ENCODE measurements around the gene TMEM39B.
"Not testable (repeated sequence)": the region's sequence is repeated elsewhere in the genome, so short reads cannot be mapped to it uniquely, and the experiment has no call there.

The TMEM39B gene

GRCh38 chr1:32111789-32112188 is 39.0 kb downstream of the TMEM39B start:
- DNase-seq (ENCODE audit: low read depth in 2 of 2): no peak

- no peak for DNase-seq (ENCODE audit: low read depth in 2 of 2)
These were observed 40.2 kb downstream of the TMEM39B start for GRCh38 chr1:32112806-32113375.

- DNase-seq (ENCODE audit: low read depth in 2 of 2): not testable (repeated sequence)
These were observed 40.7 kb downstream of the TMEM39B start for GRCh38 chr1:32113436-32113835.

GRCh38 chr1:32114420-32114819 is 41.7 kb downstream of the TMEM39B start:
- no peak for DNase-seq (ENCODE audit: low read depth in 2 of 2)

GRCh38 chr1:32115496-32115895 is 42.8 kb downstream of the TMEM39B start:
- DNase-seq (ENCODE audit: low read depth in 2 of 2): no peak

- no peak for DNase-seq (ENCODE audit: low read depth in 2 of 2)
These were observed 43.8 kb downstream of the TMEM39B start for GRCh38 chr1:32116531-32116930.

GRCh38 chr1:32122151-32122550 is 49.4 kb downstream of the TMEM39B start:
- DNase-seq (ENCODE audit: low read depth in 2 of 2): no peak

GRCh38 chr1:32123361-32123760 is 50.6 kb downstream of the TMEM39B start:
- not testable (repeated sequence) for DNase-seq (ENCODE audit: low read depth in 2 of 2)

- no peak for DNase-seq (ENCODE audit: low read depth in 2 of 2)
These were observed 52.6 kb downstream of the TMEM39B start for GRCh38 chr1:32125313-32125712.

GRCh38 chr1:32126770-32127169 is 54.0 kb downstream of the TMEM39B start:
- no peak for DNase-seq (ENCODE audit: low read depth in 2 of 2)

- no peak for DNase-seq (ENCODE audit: low read depth in 2 of 2)
These were observed 54.9 kb downstream of the TMEM39B start for GRCh38 chr1:32127409-32128198.

GRCh38 chr1:32128479-32128878 is 55.7 kb downstream of the TMEM39B start:
- no peak for DNase-seq (ENCODE audit: low read depth in 2 of 2)

GRCh38 chr1:32128964-32129363 is 56.2 kb downstream of the TMEM39B start:
- DNase-seq (ENCODE audit: low read depth in 2 of 2): no peak

- DNase-seq (ENCODE audit: low read depth in 2 of 2): not testable (repeated sequence)
These were observed 61.2 kb downstream of the TMEM39B start for GRCh38 chr1:32133950-32134280.

- DNase-seq (ENCODE audit: low read depth in 2 of 2): no peak
These were observed 64.4 kb downstream of the TMEM39B start for GRCh38 chr1:32137111-32137510.

- no peak for DNase-seq (ENCODE audit: low read depth in 2 of 2)
These were observed 66.2 kb downstream of the TMEM39B start for GRCh38 chr1:32138965-32139364.

- no peak for DNase-seq (ENCODE audit: low read depth in 2 of 2)
These were observed 69.9 kb downstream of the TMEM39B start for GRCh38 chr1:32142446-32143301.

- DNase-seq (ENCODE audit: low read depth in 2 of 2): not testable (repeated sequence)
These were observed 70.6 kb downstream of the TMEM39B start for GRCh38 chr1:32143302-32143695.

GRCh38 chr1:32144033-32144432 is 71.3 kb downstream of the TMEM39B start:
- DNase-seq (ENCODE audit: low read depth in 2 of 2): no peak

GRCh38 chr1:32147799-32148198 is 75.1 kb downstream of the TMEM39B start:
- not testable (repeated sequence) for DNase-seq (ENCODE audit: low read depth in 2 of 2)

- no peak for DNase-seq (ENCODE audit: low read depth in 2 of 2)
These were observed 78.1 kb downstream of the TMEM39B start for GRCh38 chr1:32150847-32151246.

- no peak for DNase-seq (ENCODE audit: low read depth in 2 of 2)
These were observed 78.6 kb downstream of the TMEM39B start for GRCh38 chr1:32151319-32151787.

Measured in stimulated activated CD8-positive, alpha-beta memory T cell treated with anti-CD3 and anti-CD28 coated beads, Interleukin-2, amount 100 ng/mL, for 1 hour (primary cell).